SK-N-SH (cell line): Measurements from ENCODE around the gene ADGRE3. TPM values are rescaled to one million over a fixed set of nuclear protein-coding genes. Genes with fewer than 3 reads are reported as not detected.

Experiments
- CTCF ChIA-PET: fragments of 300-600, 350-600 bp; formaldehyde crosslinking; extraction: SDS; loops from one replicate; lab custom pipeline; 2021; lab: Yijun Ruan, JAX
- POLR2A ChIA-PET: fragments of 350-600 bp; sonication (Branson Sonifier 250); formaldehyde crosslinking; extraction: SDS; loops from one replicate; lab custom pipeline; 2020; ENCODE audit warnings: antibody characterized with exemption, inconsistent platforms; lab: Yijun Ruan, JAX
- DNase-seq: peaks from one replicate; pipeline ENCODE4 v3.0.0; 2012
- H2AFZ ChIP-seq: fragments of 200-600 bp; sonication (generic); 2 replicates; pipeline ENCODE4 v1.8.1; 2016; ENCODE audit warnings: antibody characterized with exemption, mild to moderate bottlenecking, low read depth
- H3F3A ChIP-seq: fragments of 200-600 bp; sonication (generic); replicated peaks from 2 replicates; pipeline ENCODE3; 2016; ENCODE audit warnings: antibody characterized with exemption, mild to moderate bottlenecking; ENCODE audit not compliant: insufficient read depth
- H3K27ac ChIP-seq, 2 experiments: fragments of 200-500 bp in 1 of 2; fragments of 200-600 bp in 1 of 2; sonication (Bioruptor generic) in 1 of 2; sonication (generic), shearing (Covaris generic) in 1 of 2; 2 replicates each; pipeline versions ENCODE4 v1.5.1 to v1.6.1; 2014 to 2016; ENCODE audit warnings: low read depth in 2 of 2, inconsistent platforms in 1 of 2, low read length in 1 of 2, mild to moderate bottlenecking in 1 of 2, mixed read lengths in 1 of 2
- H3K27me3 ChIP-seq: fragments of 200-600 bp; sonication (generic), shearing (Covaris generic); 2 replicates; pipeline ENCODE4 v1.6.1; 2016; ENCODE audit warnings: mixed run types; ENCODE audit not compliant: insufficient read depth
- H3K36me3 ChIP-seq, 2 experiments: fragments of 200-500 bp in 1 of 2; fragments of 200-600 bp in 1 of 2; sonication (Bioruptor generic) in 1 of 2; sonication (generic) in 1 of 2; replicated peaks in 1 of 2; 2 replicates each; pipeline versions ENCODE3 to v1.5.1; 2014 to 2016; ENCODE audit warnings: low read length in 1 of 2, mild to moderate bottlenecking in 1 of 2; ENCODE audit not compliant: insufficient read depth in 2 of 2, control insufficient read depth in 1 of 2
- H3K4me1 ChIP-seq, 2 experiments: fragments of 200-500 bp in 1 of 2; fragments of 200-600 bp in 1 of 2; sonication (Bioruptor generic) in 1 of 2; sonication (generic), shearing (Covaris generic) in 1 of 2; 2 replicates each; pipeline versions ENCODE4 v1.5.1 to v1.6.1; 2014 to 2016; ENCODE audit warnings: low read depth in 1 of 2, low read length in 1 of 2, mixed run types in 1 of 2; ENCODE audit not compliant: insufficient read depth in 2 of 2, control insufficient read depth in 1 of 2
- H3K4me2 ChIP-seq: fragments of 200-600 bp; sonication (generic), shearing (Covaris generic); 2 replicates; pipeline ENCODE4 v1.6.1; 2017; ENCODE audit warnings: mixed run types
- H3K4me3 ChIP-seq, 2 experiments: fragments of 200-500 bp in 1 of 2; fragments of 200-600 bp in 1 of 2; sonication (Bioruptor generic) in 1 of 2; sonication (generic), shearing (Covaris generic) in 1 of 2; 2 replicates each; pipeline versions ENCODE4 v1.5.1 to v1.8.1; 2014 to 2016; ENCODE audit warnings: low read depth in 2 of 2, inconsistent platforms in 1 of 2, low read length in 1 of 2, mild to moderate bottlenecking in 1 of 2, mixed read lengths in 1 of 2, moderate library complexity in 1 of 2
- H3K79me2 ChIP-seq: fragments of 200-600 bp; sonication (generic); 2 replicates; pipeline ENCODE4 v1.8.1; 2017; ENCODE audit warnings: mild to moderate bottlenecking; ENCODE audit not compliant: insufficient read depth
- H3K9ac ChIP-seq: fragments of 200-600 bp; sonication (generic); 2 replicates; pipeline ENCODE4 v1.6.1; 2017; ENCODE audit warnings: mixed run types
- H3K9me2 ChIP-seq: fragments of 200-600 bp; sonication (generic); 2 replicates; pipeline ENCODE4 v1.6.1; 2017; ENCODE audit warnings: mixed run types
- H3K9me3 ChIP-seq: fragments of 200-600 bp; sonication (generic); 2 replicates; pipeline ENCODE4 v1.6.1; 2017; ENCODE audit warnings: mixed run types, mild to moderate bottlenecking, moderate library complexity
- H4K20me1 ChIP-seq: fragments of 200-600 bp; sonication (generic); 2 replicates; pipeline ENCODE4 v1.6.1; 2017; ENCODE audit warnings: mild to moderate bottlenecking, mixed run types; ENCODE audit not compliant: insufficient read depth
- ELF1 ChIP-seq: IDR thresholded peaks from 2 replicates; pipeline ENCODE4 v1.4.0; 2012
- EZH2phosphoT487 ChIP-seq: fragments of 200-600 bp; sonication (generic); IDR thresholded peaks from 2 replicates; pipeline ENCODE4 v1.6.1; 2017; ENCODE audit warnings: low read depth, mixed run types, mild to moderate bottlenecking, antibody characterized with exemption, moderate library complexity, borderline replicate concordance
- FOXJ3 ChIP-seq: sonication (generic); formaldehyde crosslinking; IDR thresholded peaks from 2 replicates; pipeline ENCODE4 v1.5.1; 2020; ENCODE audit warnings: mild to moderate bottlenecking, missing genetic modification reagents
- GABPA ChIP-seq: IDR thresholded peaks from 2 replicates; pipeline ENCODE4 v1.4.0; 2012; ENCODE audit warnings: low read depth, mild to moderate bottlenecking
- GATA2 ChIP-seq: sonication (generic); formaldehyde crosslinking; IDR thresholded peaks from 2 replicates; pipeline ENCODE4 v1.5.0; 2020; ENCODE audit warnings: mild to moderate bottlenecking, missing genetic modification reagents
- IRF3 ChIP-seq: fragments of 150-350 bp; IDR thresholded peaks from 2 replicates; pipeline ENCODE4 v1.6.1; 2016; ENCODE audit warnings: mild to moderate bottlenecking, low read depth, low read length
- MAX ChIP-seq: IDR thresholded peaks from 2 replicates; pipeline ENCODE4 v1.4.0; 2012; ENCODE audit warnings: low read depth
- MEF2A ChIP-seq: IDR thresholded peaks from 2 replicates; pipeline ENCODE4 v1.4.0; 2012; ENCODE audit warnings: low read depth, borderline replicate concordance
- MXI1 ChIP-seq: IDR thresholded peaks from 2 replicates; pipeline ENCODE4 v1.6.1; 2012; ENCODE audit warnings: mild to moderate bottlenecking, low read depth, low read length, improper control_type of control experiment
- NFIC ChIP-seq: IDR thresholded peaks from 2 replicates; pipeline ENCODE4 v1.4.0; 2012; ENCODE audit warnings: borderline replicate concordance
- NRF1 ChIP-seq: IDR thresholded peaks from 2 replicates; pipeline ENCODE4 v1.6.1; 2012; ENCODE audit warnings: low read depth, mild to moderate bottlenecking, low read length
- PBX3 ChIP-seq: IDR thresholded peaks from 2 replicates; pipeline ENCODE4; 2012
- POLR2AphosphoS5 ChIP-seq: IDR thresholded peaks from 2 replicates; pipeline ENCODE4 v1.6.1; 2012; ENCODE audit warnings: low read depth, low read length
- RCOR1 ChIP-seq: fragments of 150-350 bp; IDR thresholded peaks from 2 replicates; pipeline ENCODE4 v1.6.1; 2017; ENCODE audit warnings: antibody characterized with exemption, low read length
- RXRA ChIP-seq: IDR thresholded peaks from 2 replicates; pipeline ENCODE4 v1.4.0; 2012; ENCODE audit warnings: low read depth, mild to moderate bottlenecking, borderline replicate concordance
- SMC3 ChIP-seq: IDR thresholded peaks from 2 replicates; pipeline ENCODE4 v1.6.1; 2012; ENCODE audit warnings: low read depth, low read length, improper control_type of control experiment
- TAF1 ChIP-seq: IDR thresholded peaks from 2 replicates; pipeline ENCODE4 v1.6.1; 2012; ENCODE audit warnings: low read depth, mild to moderate bottlenecking, low read length, moderate library complexity, borderline replicate concordance
- TCF12 ChIP-seq: IDR thresholded peaks from 2 replicates; pipeline ENCODE4 v1.4.0; 2012
- USF1 ChIP-seq: IDR thresholded peaks from 2 replicates; pipeline ENCODE4 v1.4.0; 2012; ENCODE audit warnings: low read depth, borderline replicate concordance
- USF2 ChIP-seq: fragments of 150-350 bp; IDR thresholded peaks from 2 replicates; pipeline ENCODE4 v1.6.1; 2017; ENCODE audit warnings: antibody characterized with exemption, low read length, low read depth, borderline replicate concordance
- YY1 ChIP-seq: IDR thresholded peaks from 2 replicates; pipeline ENCODE4 v1.4.0; 2012; ENCODE audit warnings: low read depth, mild to moderate bottlenecking
- ZBTB33 ChIP-seq: IDR thresholded peaks from 2 replicates; pipeline ENCODE4 v1.4.0; 2012; ENCODE audit warnings: low read depth, borderline replicate concordance
- WGBS: methylation state at CpG from one replicate; pipeline ENCODE4 v1.1.6; 2017; ENCODE audit warnings: low lambda C conversion rate; 5-methylcytosine and 5-hydroxymethylcytosine counted together
- polyA plus RNA-seq, 3 experiments: library from polyadenylated mRNA; depleted of rRNA; stranded (reverse); fragments of >200 nt; gene quantifications; 2 replicates each; pipeline ENCODE4 v1.2.3, GENCODE V29; 2012

Gene ADGRE3
- polyA plus RNA-seq, 1 of the 3 experiments (the other 2 are of a cell fraction): not detected

- Histone ChIP-seq H3K4me1 (peaks cover 0 to 7% of the 10 kb centered on the region in 2 experiments; a peak in 3 of 4 replicates), H3K4me3 (peak within 1 kb of the TSS; percentile 78 to 93), H3K9me2 (no peaks in the 10 kb centered on the region), H3K79me2 (peaks cover 27% of the 10 kb centered on the region), H3K9me3 (no peaks in the 10 kb centered on the region), H3F3A (peaks cover 16% of the 10 kb centered on the region), H3K27me3 (no peaks in the 10 kb centered on the region), H3K36me3 (peaks cover 4 to 7% of the 10 kb centered on the region in 2 experiments), H3K4me2 (peak within 1 kb of the TSS; percentile 87), H3K9ac (peak within 1 kb of the TSS; percentile 83), H2AFZ (peak within 1 kb of the TSS; percentile 94), H3K27ac (peak within 1 kb of the TSS; percentile 91 to 96), H4K20me1 (0 out of 2 replicates have a peak, but pooled peaks cover 8% of the 10 kb centered on the region)
- POLR2A ChIA-PET: interaction anchor here (0.6 to 1.8 kb wide), 5 partner anchors 11 to 942 kb away, joined by 3 to 15 read pairs (median 4); partner anchors contain the start of gene NDUFB7
- CTCF ChIA-PET: interaction anchor here (1.1 to 10.2 kb wide), 4 partner anchors 10 to 134 kb away, joined by 3 to 123 read pairs (median 6); partner anchors contain the start of gene NDUFB7
- 0% methylated on average over 11 of the region's 66 CpGs for WGBS
- DNase-seq: peak; percentile 99
- no peak for TF ChIP-seq RCOR1
- TF ChIP-seq YY1: peak; percentile 54; the same call in 1 of the 2 replicates
- TF ChIP-seq SMC3: no peak
- TF ChIP-seq MAX: 0 out of 2 replicates have a peak, but pooled peaks have one; percentile 35
- no peak for TF ChIP-seq RXRA
- no peak for TF ChIP-seq TCF12
- peak; percentile 89 for TF ChIP-seq ELF1
- TF ChIP-seq USF1: 0 out of 2 replicates have a peak, but pooled peaks have one; percentile 39
- peak; percentile 45; the same call in 1 of the 2 replicates for TF ChIP-seq ZBTB33
- TF ChIP-seq PBX3: no peak
- no peak for TF ChIP-seq EZH2phosphoT487
- TF ChIP-seq GABPA: peak; percentile 92
- no peak for TF ChIP-seq GATA2
- TF ChIP-seq NFIC: no peak
- no peak for TF ChIP-seq MEF2A
- TF ChIP-seq USF2: no peak
- TF ChIP-seq IRF3: no peak
- TF ChIP-seq NRF1: no peak
- TF ChIP-seq FOXJ3 (CRISPR knock-in tag): no peak
- TF ChIP-seq POLR2AphosphoS5: peak; percentile 91
- peak; percentile 67 for TF ChIP-seq TAF1
- TF ChIP-seq MXI1: 0 out of 2 replicates have a peak, but pooled peaks have one; percentile 49
Measured at GRCh38 chr19:14689598-14690503, 15.2 kb upstream of the ADGRE3 start, which contains the start of gene ZNF333. TSS of gene ZNF333 (plus strand) at chr19:14690048. CDS start at chr19:14693492, 3,444 bp downstream.
